ENCODE results near the gene COL6A1.

The COL6A1 gene

GRCh38 chr21:46007492-46007868 is 25.9 kb downstream of the COL6A1 start:
- DNase-seq (ENCODE audit: low read depth) = no peak

GRCh38 chr21:46008893-46009621 is 27.5 kb downstream of the COL6A1 start:
- no peak for DNase-seq (ENCODE audit: low read depth)

GRCh38 chr21:46009951-46010705 is 28.6 kb downstream of the COL6A1 start:
- no peak for DNase-seq (ENCODE audit: low read depth)

- no peak for DNase-seq (ENCODE audit: low read depth)
Observed at GRCh38 chr21:46011267-46011967, 29.8 kb downstream of the COL6A1 start.

GRCh38 chr21:46012154-46012553 is 30.6 kb downstream of the COL6A1 start:
- no peak for DNase-seq (ENCODE audit: low read depth)

GRCh38 chr21:46014828-46015227 is 33.3 kb downstream of the COL6A1 start:
- no peak for DNase-seq (ENCODE audit: low read depth)

GRCh38 chr21:46017148-46017547 is 35.6 kb downstream of the COL6A1 start:
- no peak for DNase-seq (ENCODE audit: low read depth)

- DNase-seq (ENCODE audit: low read depth) = no peak
Observed at GRCh38 chr21:46017695-46018094, 36.1 kb downstream of the COL6A1 start.

- DNase-seq (ENCODE audit: low read depth) = no peak
Observed at GRCh38 chr21:46018615-46019014, 37.0 kb downstream of the COL6A1 start.

GRCh38 chr21:46020581-46020980 is 39.0 kb downstream of the COL6A1 start:
- no peak for DNase-seq (ENCODE audit: low read depth)

GRCh38 chr21:46021398-46021797 is 39.8 kb downstream of the COL6A1 start:
- DNase-seq (ENCODE audit: low read depth) = no peak

GRCh38 chr21:46021978-46022544 is 40.5 kb downstream of the COL6A1 start:
- DNase-seq (ENCODE audit: low read depth) = no peak

- no peak for DNase-seq (ENCODE audit: low read depth)
Observed at GRCh38 chr21:46022551-46023525, 41.3 kb downstream of the COL6A1 start.

- DNase-seq (ENCODE audit: low read depth) = no peak
Observed at GRCh38 chr21:46023555-46023954, 42.0 kb downstream of the COL6A1 start.

GRCh38 chr21:46024141-46024540 is 42.6 kb downstream of the COL6A1 start:
- DNase-seq (ENCODE audit: low read depth) = no peak

- DNase-seq (ENCODE audit: low read depth) = no peak
Observed at GRCh38 chr21:46025113-46025770, 43.7 kb downstream of the COL6A1 start.

GRCh38 chr21:46027851-46028493 is 46.4 kb downstream of the COL6A1 start:
- DNase-seq (ENCODE audit: low read depth) = no peak

GRCh38 chr21:46028573-46029091 is 47.1 kb downstream of the COL6A1 start:
- no peak for DNase-seq (ENCODE audit: low read depth)

GRCh38 chr21:46029186-46029924 is 47.8 kb downstream of the COL6A1 start:
- DNase-seq (ENCODE audit: low read depth) = no peak

All from stromal cell of bone marrow (primary cell).